NCI-H146 (cell line): ENCODE results near the gene PDLIM4.

Source experiments
- DNase-seq: peaks from one replicate; lab custom pipeline; 2025; lab: John Stamatoyannopoulos, UW

The PDLIM4 gene

GRCh38 chr5:132305420-132305819, 47.9 kb downstream of the PDLIM4 start:
- DNase-seq: no peak

GRCh38 chr5:132308701-132309100, 51.2 kb downstream of the PDLIM4 start:
- DNase-seq: no peak

GRCh38 chr5:132309679-132310078, 52.2 kb downstream of the PDLIM4 start:
- DNase-seq: no peak

GRCh38 chr5:132310141-132310834, 52.8 kb downstream of the PDLIM4 start:
- DNase-seq: no peak

- DNase-seq: no peak
Observed at GRCh38 chr5:132313366-132313765, 55.9 kb downstream of the PDLIM4 start.

- no peak for DNase-seq
Observed at GRCh38 chr5:132313961-132314432, 56.5 kb downstream of the PDLIM4 start.

- no peak for DNase-seq
Observed at GRCh38 chr5:132315529-132316067, 58.1 kb downstream of the PDLIM4 start.

GRCh38 chr5:132319975-132320374, 62.5 kb downstream of the PDLIM4 start:
- no peak for DNase-seq

- no peak for DNase-seq
Observed at GRCh38 chr5:132321109-132321721, 63.7 kb downstream of the PDLIM4 start.

GRCh38 chr5:132322266-132322665, 64.8 kb downstream of the PDLIM4 start:
- DNase-seq: no peak
